ENCODE results near the gene GTSE1.
"Not testable (repeated sequence)": the region's sequence is repeated elsewhere in the genome, so short reads cannot be mapped to it uniquely, and the experiment has no call there.

Gene GTSE1

DNA sequence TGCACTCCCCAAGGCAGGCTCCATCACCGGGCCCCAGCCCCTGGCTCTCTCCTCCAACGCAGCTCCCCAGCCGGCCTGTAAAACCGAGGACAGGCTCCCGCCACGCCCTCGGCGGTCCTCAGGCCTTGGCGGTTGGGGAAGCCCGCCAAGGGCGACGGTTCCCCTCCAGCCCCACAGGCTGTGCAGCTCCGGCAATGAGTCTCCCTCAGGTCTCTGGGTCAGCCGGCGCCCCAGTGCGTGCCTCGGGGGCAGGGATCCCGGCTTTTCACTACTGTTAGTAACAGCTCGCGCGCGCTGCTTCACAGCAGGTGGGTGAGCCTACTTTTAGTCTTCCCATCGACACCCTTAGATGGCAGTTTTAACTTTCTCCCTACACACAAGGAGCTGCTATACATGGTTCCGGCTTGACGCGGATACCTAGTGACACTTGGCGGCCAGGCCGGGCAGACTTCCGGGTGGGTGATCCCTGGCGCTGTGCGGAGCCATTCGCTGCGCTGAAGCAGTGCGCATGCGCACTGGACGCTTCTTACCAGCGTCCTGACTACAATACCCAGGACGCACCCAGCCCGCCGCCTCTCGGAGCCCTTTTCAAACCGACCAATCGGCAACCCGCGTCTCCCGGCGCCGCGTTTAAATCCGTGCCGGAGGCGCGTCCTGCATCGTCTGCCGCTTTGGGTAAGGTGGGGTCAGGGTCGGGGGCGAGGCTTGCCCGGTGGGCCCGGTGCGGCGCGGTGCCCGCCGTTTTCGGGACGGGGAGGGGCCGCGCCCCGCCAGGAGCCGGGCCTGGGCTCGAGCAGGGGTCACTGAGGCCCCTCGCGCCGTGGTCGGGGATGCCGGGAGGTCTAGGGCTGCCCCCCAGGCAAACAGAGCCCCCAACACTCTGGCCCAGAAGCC is at the start of gene GTSE1:
Gene GTSE1 (plus strand): TSS at position 614 of the 894 bp plus-strand sequence. CDS start 531 bp downstream, outside the sequence.
- FAIRE-seq = peak; percentile 64

- no peak for FAIRE-seq
These were observed 49.2 kb upstream of the GTSE1 start for GRCh38 chr22:46247443-46247975.

GRCh38 chr22:46250035-46250782 is 46.5 kb upstream of the GTSE1 start, which contains the start of gene CDPF1:
CDPF1 (minus strand) TSS chr22:46250293; CDS start chr22:46248284, 2,009 bp downstream.
- FAIRE-seq = no peak

DNA sequence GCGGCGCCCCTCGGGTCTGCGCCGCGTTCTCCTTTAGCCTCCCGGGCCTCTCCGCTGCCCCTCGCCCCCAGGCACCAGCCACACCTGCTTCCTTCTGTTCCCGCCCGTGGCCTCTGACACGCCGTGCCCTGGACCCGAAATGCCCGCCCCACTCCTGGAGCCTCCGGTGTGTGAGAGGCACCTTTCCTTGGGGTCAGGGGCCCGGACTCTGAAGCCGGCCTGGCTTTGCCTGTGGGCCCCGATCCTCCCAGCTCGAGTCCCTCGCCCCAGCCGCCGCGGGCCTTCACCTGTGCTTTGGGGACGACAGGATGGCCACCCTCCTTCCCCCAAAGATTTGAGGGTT is 45.9 kb upstream of the GTSE1 start:
- no peak for FAIRE-seq

GRCh38 chr22:46251266-46251665 is 45.4 kb upstream of the GTSE1 start:
- FAIRE-seq = no peak

- no peak for FAIRE-seq
These were observed 44.8 kb upstream of the GTSE1 start for GRCh38 chr22:46251816-46252380.

DNA sequence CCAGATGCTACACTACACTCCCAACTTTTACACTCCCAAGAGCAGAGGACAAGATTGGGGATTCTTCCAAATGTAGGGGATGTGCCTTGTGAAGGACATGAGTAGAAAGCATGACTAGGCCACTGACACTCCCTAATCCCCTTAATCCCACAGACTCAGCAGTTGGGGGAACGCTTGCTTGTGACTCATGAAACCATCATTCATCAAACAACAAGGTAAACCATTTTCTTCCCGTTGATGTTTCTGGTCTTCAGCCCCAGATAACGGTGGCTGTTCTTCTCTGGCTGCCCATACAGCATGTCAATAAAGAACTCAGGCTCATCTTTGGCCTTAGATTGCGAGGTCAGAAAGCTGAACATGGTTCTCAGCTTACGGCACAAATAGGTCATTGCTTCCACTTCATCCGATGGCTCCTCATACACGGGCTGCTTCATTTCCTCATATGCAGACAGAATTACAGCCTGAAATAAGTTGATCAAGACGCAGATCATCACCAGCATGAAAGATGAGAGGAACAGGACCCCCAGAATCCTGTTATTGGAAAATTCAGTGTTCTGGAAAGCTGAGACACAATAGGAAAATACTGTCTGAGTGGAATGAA is 40.2 kb upstream of the GTSE1 start:
- no peak for FAIRE-seq

- no peak for FAIRE-seq
These were observed 37.3 kb upstream of the GTSE1 start for GRCh38 chr22:46259374-46259773.

- FAIRE-seq = no peak
These were observed 36.6 kb upstream of the GTSE1 start for GRCh38 chr22:46260038-46260437.

- FAIRE-seq = no peak
These were observed 34.0 kb upstream of the GTSE1 start for GRCh38 chr22:46262449-46263215.

DNA sequence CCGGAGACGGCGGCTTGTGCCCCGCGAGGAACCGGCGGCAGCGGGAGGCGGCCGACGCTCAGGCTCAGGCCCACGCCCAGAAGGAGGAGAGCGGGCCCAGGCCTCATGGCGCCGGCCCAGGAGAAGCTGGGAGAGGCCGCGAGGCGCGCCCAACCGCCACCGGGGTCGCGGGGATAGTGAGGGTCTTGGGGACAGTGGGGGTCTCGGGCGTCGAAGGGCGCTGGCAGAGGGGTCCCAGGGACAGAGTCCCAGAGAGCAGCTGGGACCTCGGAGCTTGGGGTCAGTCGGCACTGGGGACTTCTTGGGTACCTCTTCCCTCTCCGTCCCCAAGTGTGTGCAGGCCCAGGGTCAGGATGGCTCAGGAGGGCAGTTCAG is 33.5 kb upstream of the GTSE1 start, which contains the start of gene PKDREJ:
Gene PKDREJ (minus strand): TSS at position 128 of the 375 bp plus-strand sequence. CDS start 21 bp downstream, at position 107.
- no peak for FAIRE-seq

- FAIRE-seq = not testable (repeated sequence)
These were observed 32.1 kb upstream of the GTSE1 start for GRCh38 chr22:46264520-46264919.

- FAIRE-seq = not testable (repeated sequence)
These were observed 31.0 kb upstream of the GTSE1 start for GRCh38 chr22:46265627-46266026.

GRCh38 chr22:46267431-46268279 is 29.0 kb upstream of the GTSE1 start, which contains the start of gene TTC38:
TTC38 (plus strand) TSS chr22:46268008; CDS start chr22:46268040, 32 bp downstream.
- no peak for FAIRE-seq

DNA sequence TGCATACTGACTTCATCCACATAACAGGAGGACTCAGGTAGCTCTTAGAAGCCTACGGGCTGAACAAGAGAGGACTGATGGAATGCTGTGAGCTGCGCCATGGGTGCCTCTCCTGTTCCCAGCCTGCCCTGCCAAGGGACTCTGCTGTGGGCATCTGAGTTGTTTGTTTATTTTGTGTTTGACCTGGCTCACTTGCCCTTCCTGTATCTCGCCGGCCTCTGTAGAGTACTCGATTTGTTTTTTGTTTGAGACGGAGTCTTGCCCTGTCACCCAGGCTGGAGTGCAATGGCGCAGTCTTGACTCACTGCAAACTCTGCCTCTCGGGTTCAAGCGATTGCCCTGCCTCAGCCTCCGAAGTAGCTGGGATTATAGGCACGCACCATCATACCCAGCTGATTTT is 27.1 kb upstream of the GTSE1 start:
- FAIRE-seq = no peak

DNA sequence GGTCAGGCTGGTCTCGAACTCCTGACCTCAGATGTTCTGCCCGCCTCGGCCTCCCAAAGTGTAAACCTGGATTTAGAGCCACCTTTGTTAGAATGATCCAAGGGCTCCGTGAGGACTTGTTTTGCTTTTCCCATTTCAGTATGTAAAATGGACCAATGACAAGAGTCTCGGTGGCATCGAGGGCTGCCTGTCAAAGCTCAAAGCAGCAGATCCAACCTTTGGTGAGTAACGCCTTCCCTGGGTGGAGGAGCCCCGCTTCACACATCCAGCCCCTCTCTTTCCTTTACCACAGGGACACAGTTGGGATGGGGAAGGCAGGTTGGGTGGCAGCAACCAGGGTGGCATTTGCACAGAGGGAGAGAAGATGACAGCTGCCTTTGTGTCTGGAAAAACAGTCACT is 24.5 kb upstream of the GTSE1 start:
- FAIRE-seq = no peak

DNA sequence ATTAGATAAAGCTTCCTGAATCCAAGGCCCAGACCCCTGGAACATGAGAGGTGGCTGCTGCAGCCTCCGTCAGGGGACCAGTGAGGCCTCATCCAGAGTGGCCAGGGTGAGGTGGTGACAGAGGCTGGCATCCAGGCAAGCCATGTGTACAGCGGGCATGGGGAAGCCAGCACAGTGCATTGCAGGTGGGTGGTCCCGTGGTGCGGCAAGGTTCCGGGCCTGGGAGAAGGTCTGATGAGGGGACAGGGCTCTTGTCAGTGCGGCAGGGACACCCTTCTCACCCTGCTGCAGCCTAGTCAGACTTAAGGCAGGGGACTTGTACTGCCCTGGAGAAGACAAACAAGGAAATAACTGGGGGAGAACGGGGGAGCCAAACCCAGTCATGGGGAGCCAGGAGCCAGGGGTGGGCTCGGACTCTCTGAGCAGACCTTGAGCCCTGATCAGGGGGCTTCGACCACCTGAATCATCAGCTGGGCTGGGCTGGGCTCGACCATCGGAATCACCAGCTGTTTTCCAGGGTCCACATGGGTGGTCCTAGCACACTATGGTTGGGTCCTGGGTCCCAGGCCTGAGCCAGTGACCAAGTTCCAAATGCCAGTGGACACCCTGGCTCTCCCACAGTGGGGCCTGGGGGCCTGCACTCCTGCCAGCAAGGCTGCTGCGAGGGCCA is 23.8 kb upstream of the GTSE1 start:
- FAIRE-seq = no peak

GRCh38 chr22:46273432-46274148 is 23.1 kb upstream of the GTSE1 start:
- no peak for FAIRE-seq

DNA sequence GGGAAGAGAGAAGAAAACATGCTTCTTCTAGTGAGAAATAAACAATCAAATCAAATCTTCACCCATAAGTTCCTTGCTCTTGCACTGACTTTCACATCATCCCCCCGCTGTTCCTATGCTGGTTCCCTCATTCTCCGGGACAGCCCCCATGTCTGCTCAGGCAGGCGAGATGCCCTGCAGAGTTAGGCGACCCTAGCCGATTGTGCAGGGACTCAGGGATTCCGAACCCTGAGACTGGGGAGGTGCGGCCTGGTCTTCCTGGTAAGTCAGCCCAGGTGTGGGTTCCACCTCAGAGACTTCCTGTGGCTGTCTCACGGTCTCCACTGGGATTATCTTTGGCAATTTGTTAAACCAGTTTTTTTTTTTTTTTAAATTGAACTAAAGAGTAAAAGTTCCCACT is 22.3 kb upstream of the GTSE1 start:
- FAIRE-seq = no peak

Data from colon (tissue), 2 donors.